ENCODE data around the gene DENND4C. TPM values are rescaled to one million over a fixed set of nuclear protein-coding genes. Genes with fewer than 3 reads are reported as not detected.

DENND4C gene
- total RNA-seq, 1 donor from 2014 or later = 34.5 TPM

- H3K27ac Mint-ChIP-seq (ENCODE audit: unreplicated experiment) = no peak overlapping the region
- H3K4me3 Mint-ChIP-seq (ENCODE audit: unreplicated experiment) = no peak overlapping the region
- no peaks in the 10 kb centered on the region for H3K4me1 Mint-ChIP-seq (ENCODE audit: low read depth, unreplicated experiment)
- no peak for TF ChIP-seq CTCF (IDR thresholded peaks at IDR 0.05; ENCODE audit: partially characterized antibody, unreplicated experiment)
- no peaks in the 10 kb centered on the region for H3K36me3 Mint-ChIP-seq (ENCODE audit: unreplicated experiment)
- no peaks in the 10 kb centered on the region for H3K9me3 Mint-ChIP-seq (ENCODE audit: unreplicated experiment)
- no peaks in the 10 kb centered on the region for H3K27me3 Mint-ChIP-seq (ENCODE audit: unreplicated experiment)
- no peak for DNase-seq
Measured at GRCh38 chr9:19198406-19198805, 32.1 kb upstream of the DENND4C start.

- TF ChIP-seq CTCF (IDR thresholded peaks at IDR 0.05; ENCODE audit: partially characterized antibody, unreplicated experiment) = no peak
- H3K9me3 Mint-ChIP-seq (ENCODE audit: unreplicated experiment) = no peaks in the 10 kb centered on the region
- H3K27me3 Mint-ChIP-seq (ENCODE audit: unreplicated experiment) = no peaks in the 10 kb centered on the region
- DNase-seq = no peak
- no peaks in the 10 kb centered on the region for H3K4me1 Mint-ChIP-seq (ENCODE audit: low read depth, unreplicated experiment)
- H3K4me3 Mint-ChIP-seq (ENCODE audit: unreplicated experiment) = no peak overlapping the region
- no peaks in the 10 kb centered on the region for H3K36me3 Mint-ChIP-seq (ENCODE audit: unreplicated experiment)
- no peak overlapping the region for H3K27ac Mint-ChIP-seq (ENCODE audit: unreplicated experiment)
Measured at GRCh38 chr9:19199012-19199411, 31.5 kb upstream of the DENND4C start.

GRCh38 chr9:19200229-19200628, 30.3 kb upstream of the DENND4C start:
- no peaks in the 10 kb centered on the region for H3K36me3 Mint-ChIP-seq (ENCODE audit: unreplicated experiment)
- H3K9me3 Mint-ChIP-seq (ENCODE audit: unreplicated experiment) = no peaks in the 10 kb centered on the region
- H3K4me3 Mint-ChIP-seq (ENCODE audit: unreplicated experiment) = no peak overlapping the region
- H3K27ac Mint-ChIP-seq (ENCODE audit: unreplicated experiment) = no peak overlapping the region
- no peaks in the 10 kb centered on the region for H3K4me1 Mint-ChIP-seq (ENCODE audit: low read depth, unreplicated experiment)
- H3K27me3 Mint-ChIP-seq (ENCODE audit: unreplicated experiment) = no peaks in the 10 kb centered on the region
- no peak for DNase-seq
- TF ChIP-seq CTCF (IDR thresholded peaks at IDR 0.05; ENCODE audit: partially characterized antibody, unreplicated experiment) = no peak

- H3K9me3 Mint-ChIP-seq (ENCODE audit: unreplicated experiment) = no peaks in the 10 kb centered on the region
- TF ChIP-seq CTCF (IDR thresholded peaks at IDR 0.05; ENCODE audit: partially characterized antibody, unreplicated experiment) = no peak
- no peaks in the 10 kb centered on the region for H3K27me3 Mint-ChIP-seq (ENCODE audit: unreplicated experiment)
- no peak for DNase-seq
- no peaks in the 10 kb centered on the region for H3K4me1 Mint-ChIP-seq (ENCODE audit: low read depth, unreplicated experiment)
- H3K27ac Mint-ChIP-seq (ENCODE audit: unreplicated experiment) = no peak overlapping the region
- no peak overlapping the region for H3K4me3 Mint-ChIP-seq (ENCODE audit: unreplicated experiment)
- no peaks in the 10 kb centered on the region for H3K36me3 Mint-ChIP-seq (ENCODE audit: unreplicated experiment)
Measured at GRCh38 chr9:19201899-19202891, 28.3 kb upstream of the DENND4C start.

- H3K4me1 Mint-ChIP-seq (ENCODE audit: low read depth, unreplicated experiment) = no peaks in the 10 kb centered on the region
- no peak for TF ChIP-seq CTCF (IDR thresholded peaks at IDR 0.05; ENCODE audit: partially characterized antibody, unreplicated experiment)
Measured at GRCh38 chr9:19203058-19203457, 27.4 kb upstream of the DENND4C start.

More at GRCh38 chr9:19203058-19203457, 27.4 kb upstream of the DENND4C start:
- Mint-ChIP-seq H3K27me3 (ENCODE audit: unreplicated experiment) (no peaks in the 10 kb centered on the region), H3K36me3 (ENCODE audit: unreplicated experiment) (no peaks in the 10 kb centered on the region), H3K4me3 (ENCODE audit: unreplicated experiment) (no peak overlapping the region), H3K9me3 (ENCODE audit: unreplicated experiment) (no peaks in the 10 kb centered on the region), H3K27ac (ENCODE audit: unreplicated experiment) (no peak overlapping the region)
- no peak for DNase-seq

Data from glutamatergic neuron (in vitro differentiated cells).